Measurements from ENCODE around the gene RUBCN.

RUBCN gene

GRCh38 chr3:197720694-197721093 is 16.0 kb downstream of the RUBCN start:
- Histone ChIP-seq H2AK5ac (ENCODE audit: low read length) (no peak overlapping the region), H3K36me3 (ENCODE audit: control insufficient read depth in 1 of 2, insufficient read depth in 2 of 2, low read length in 2 of 2) (no peaks in the 10 kb centered on the region), H2BK120ac (ENCODE audit: insufficient read depth, low read length, poor library complexity) (no peak overlapping the region), H4K91ac (ENCODE audit: low read depth, low read length) (no peak overlapping the region), H3K4me3 (ENCODE audit: low read depth, low read length) (no peak overlapping the region), H3K79me1 (ENCODE audit: low read length) (peaks cover 4% of the 10 kb centered on the region), H3K79me2 (ENCODE audit: control insufficient read depth, insufficient read depth, low read length, poor library complexity) (no peaks in the 10 kb centered on the region), H3K14ac (ENCODE audit: low read length) (no peak overlapping the region), H3K23ac (ENCODE audit: low read length) (no peak overlapping the region), H3K4me2 (ENCODE audit: low read length) (no peak overlapping the region), H3K18ac (ENCODE audit: low read length) (no peak overlapping the region), H2AFZ (ENCODE audit: insufficient read depth, low read length, poor library complexity) (no peak overlapping the region), H4K8ac (ENCODE audit: low read depth, low read length) (no peak overlapping the region), H4K12ac (ENCODE audit: low read depth, low read length) (no peak overlapping the region), H3K9ac (ENCODE audit: low read length) (no peak overlapping the region), H3K4ac (ENCODE audit: low read depth, low read length) (no peak overlapping the region), H3K4me1 (ENCODE audit: control insufficient read depth in 1 of 2, insufficient read depth in 2 of 2, low read length in 2 of 2) (peaks cover 0 to 8% of the 10 kb centered on the region in 2 experiments), H3K27ac (ENCODE audit: low read depth, low read length) (no peak overlapping the region), H2BK12ac (ENCODE audit: low read length) (no peak overlapping the region), H3K27me3 (ENCODE audit: insufficient read depth, low read length) (no peaks in the 10 kb centered on the region), H2BK5ac (ENCODE audit: low read depth, low read length, poor library complexity) (no peak overlapping the region), H3K9me3 (ENCODE audit: insufficient read depth, low read depth, low read length) (peaks cover 2% of the 10 kb centered on the region)
- no peak for DNase-seq
- WGBS (ENCODE audit: extremely low coverage, insufficient coverage, insufficient read length): no CpG with 5 or more reads among the region's 10 CpGs

DNA sequence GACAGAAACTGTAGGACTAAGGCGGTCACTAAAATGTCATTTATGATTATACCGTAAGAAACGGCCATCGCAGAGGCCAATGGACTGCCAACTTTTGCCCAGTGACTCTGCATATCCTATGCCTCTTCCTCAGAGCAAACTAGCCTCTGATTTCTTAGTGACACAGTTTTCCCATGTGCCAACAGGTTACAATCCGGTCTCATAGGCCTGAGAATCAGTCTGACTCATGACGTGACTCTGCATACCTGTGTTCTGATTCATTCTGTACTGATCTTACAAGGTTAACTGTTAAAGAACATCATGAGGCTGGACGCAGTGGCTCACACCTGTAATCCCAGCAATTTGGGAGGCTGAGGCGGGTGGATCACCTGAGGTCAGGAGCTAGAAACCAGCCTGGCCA is 17.8 kb downstream of the RUBCN start:
- Histone ChIP-seq H3K18ac (ENCODE audit: low read length) (no peak overlapping the region), H2BK12ac (ENCODE audit: low read length) (no peak overlapping the region), H3K4me2 (ENCODE audit: low read length) (no peak overlapping the region), H3K14ac (ENCODE audit: low read length) (no peak overlapping the region), H3K27me3 (ENCODE audit: insufficient read depth, low read length) (no peaks in the 10 kb centered on the region), H3K79me2 (ENCODE audit: control insufficient read depth, insufficient read depth, low read length, poor library complexity) (no peaks in the 10 kb centered on the region), H3K4me1 (ENCODE audit: control insufficient read depth in 1 of 2, insufficient read depth in 2 of 2, low read length in 2 of 2) (peaks cover 0 to 8% of the 10 kb centered on the region in 2 experiments), H3K9ac (ENCODE audit: low read length) (no peak overlapping the region), H3K4me3 (ENCODE audit: low read depth, low read length) (no peak overlapping the region), H4K8ac (ENCODE audit: low read depth, low read length) (no peak overlapping the region), H3K36me3 (ENCODE audit: control insufficient read depth in 1 of 2, insufficient read depth in 2 of 2, low read length in 2 of 2) (peaks cover 0 to 1% of the 10 kb centered on the region in 2 experiments), H2BK120ac (ENCODE audit: insufficient read depth, low read length, poor library complexity) (no peak overlapping the region), H4K12ac (ENCODE audit: low read depth, low read length) (no peak overlapping the region), H3K23ac (ENCODE audit: low read length) (no peak overlapping the region), H3K27ac (ENCODE audit: low read depth, low read length) (no peak overlapping the region), H2AFZ (ENCODE audit: insufficient read depth, low read length, poor library complexity) (no peak overlapping the region), H3K4ac (ENCODE audit: low read depth, low read length) (no peak overlapping the region), H3K9me3 (ENCODE audit: insufficient read depth, low read depth, low read length) (peaks cover 2% of the 10 kb centered on the region), H2AK5ac (ENCODE audit: low read length) (no peak overlapping the region), H2BK5ac (ENCODE audit: low read depth, low read length, poor library complexity) (no peak overlapping the region), H4K91ac (ENCODE audit: low read depth, low read length) (no peak overlapping the region), H3K79me1 (ENCODE audit: low read length) (peaks cover 4% of the 10 kb centered on the region)
- peak; percentile 86 to 93 for DNase-seq
- no CpG with 5 or more reads among the region's 8 CpGs for whole genome bisulfite sequencing (ENCODE audit: extremely low coverage, insufficient coverage, insufficient read length)

- DNase-seq: peak; percentile 73 to 85
- Histone ChIP-seq H3K18ac (ENCODE audit: low read length) (no peak overlapping the region), H3K36me3 (ENCODE audit: control insufficient read depth in 1 of 2, insufficient read depth in 2 of 2, low read length in 2 of 2) (peaks cover 0 to 1% of the 10 kb centered on the region in 2 experiments), H3K23ac (ENCODE audit: low read length) (no peak overlapping the region), H2AK5ac (ENCODE audit: low read length) (no peak overlapping the region), H3K4me2 (ENCODE audit: low read length) (no peak overlapping the region), H2BK5ac (ENCODE audit: low read depth, low read length, poor library complexity) (no peak overlapping the region), H4K91ac (ENCODE audit: low read depth, low read length) (no peak overlapping the region), H3K4me3 (ENCODE audit: low read depth, low read length) (no peak overlapping the region), H2AFZ (ENCODE audit: insufficient read depth, low read length, poor library complexity) (no peak overlapping the region), H2BK12ac (ENCODE audit: low read length) (no peak overlapping the region), H3K27me3 (ENCODE audit: insufficient read depth, low read length) (no peaks in the 10 kb centered on the region), H3K79me1 (ENCODE audit: low read length) (peaks cover 4% of the 10 kb centered on the region), H3K9ac (ENCODE audit: low read length) (no peak overlapping the region), H3K14ac (ENCODE audit: low read length) (no peak overlapping the region), H4K8ac (ENCODE audit: low read depth, low read length) (no peak overlapping the region), H2BK120ac (ENCODE audit: insufficient read depth, low read length, poor library complexity) (no peak overlapping the region), H4K12ac (ENCODE audit: low read depth, low read length) (no peak overlapping the region), H3K4ac (ENCODE audit: low read depth, low read length) (no peak overlapping the region), H3K4me1 (ENCODE audit: control insufficient read depth in 1 of 2, insufficient read depth in 2 of 2, low read length in 2 of 2) (peaks cover 6 to 12% of the 10 kb centered on the region in 2 experiments), H3K27ac (ENCODE audit: low read depth, low read length) (no peak overlapping the region), H3K9me3 (ENCODE audit: insufficient read depth, low read depth, low read length) (no peaks in the 10 kb centered on the region), H3K79me2 (ENCODE audit: control insufficient read depth, insufficient read depth, low read length, poor library complexity) (no peaks in the 10 kb centered on the region)
- WGBS (ENCODE audit: extremely low coverage, insufficient coverage, insufficient read length): no CpG with 5 or more reads among the region's 4 CpGs
Observed at GRCh38 chr3:197714251-197714650, 22.5 kb downstream of the RUBCN start.

- no peak overlapping the region for H2AFZ ChIP-seq (ENCODE audit: insufficient read depth, low read length, poor library complexity)
- WGBS (ENCODE audit: extremely low coverage, insufficient coverage, insufficient read length): no CpG with 5 or more reads among the region's 4 CpGs
- peak overlapping the region; percentile 57 for H4K91ac ChIP-seq (ENCODE audit: low read depth, low read length)
- peak overlapping the region; percentile 87 for H2BK12ac ChIP-seq (ENCODE audit: low read length)
- H3K14ac ChIP-seq (ENCODE audit: low read length): peak overlapping the region; percentile 70
- peak overlapping the region; percentile 83 for H2AK5ac ChIP-seq (ENCODE audit: low read length)
- H3K9ac ChIP-seq (ENCODE audit: low read length): peak overlapping the region; percentile 58
- H3K36me3 ChIP-seq (ENCODE audit: control insufficient read depth in 1 of 2, insufficient read depth in 2 of 2, low read length in 2 of 2): peaks cover 0 to 1% of the 10 kb centered on the region in 2 experiments
- H2BK5ac ChIP-seq (ENCODE audit: low read depth, low read length, poor library complexity): peak overlapping the region; percentile 31
- H3K4ac ChIP-seq (ENCODE audit: low read depth, low read length): no peak overlapping the region
- peak overlapping the region; percentile 29 for H4K8ac ChIP-seq (ENCODE audit: low read depth, low read length)
- no peaks in the 10 kb centered on the region for H3K79me2 ChIP-seq (ENCODE audit: control insufficient read depth, insufficient read depth, low read length, poor library complexity)
- H3K9me3 ChIP-seq (ENCODE audit: insufficient read depth, low read depth, low read length): no peaks in the 10 kb centered on the region
- peak overlapping the region; percentile 71 for H3K18ac ChIP-seq (ENCODE audit: low read length)
- no peak overlapping the region for H4K12ac ChIP-seq (ENCODE audit: low read depth, low read length)
- H3K79me1 ChIP-seq (ENCODE audit: low read length): peaks cover under 1% of the 10 kb centered on the region
- H3K4me1 ChIP-seq (ENCODE audit: control insufficient read depth in 1 of 2, insufficient read depth in 2 of 2, low read length in 2 of 2): peaks cover 6% of the 10 kb centered on the region in 2 experiments
- H3K4me2 ChIP-seq (ENCODE audit: low read length): no peak overlapping the region
- no peak overlapping the region for H3K23ac ChIP-seq (ENCODE audit: low read length)
- H3K27me3 ChIP-seq (ENCODE audit: insufficient read depth, low read length): no peaks in the 10 kb centered on the region
- no peak overlapping the region for H3K4me3 ChIP-seq (ENCODE audit: low read depth, low read length)
- H2BK120ac ChIP-seq (ENCODE audit: insufficient read depth, low read length, poor library complexity): peak overlapping the region; percentile 90
- H3K27ac ChIP-seq (ENCODE audit: low read depth, low read length): no peak overlapping the region
- no peak for DNase-seq
Observed at GRCh38 chr3:197713477-197713822, 23.3 kb downstream of the RUBCN start.
